ENCODE data around the gene INTS6.

GRCh38 chr13:51336746-51337145, 116.1 kb downstream of the INTS6 start:
- no peak for TF ChIP-seq CTCF (IDR thresholded peaks at IDR 0.05)
- TF ChIP-seq POLR2A (IDR thresholded peaks at IDR 0.05), result no peak
- TF ChIP-seq POLR2AphosphoS5 (IDR thresholded peaks at IDR 0.05), result no peak
